ENCODE measurements around the gene FAM24B. TPM values are rescaled to one million over a fixed set of nuclear protein-coding genes. Genes with fewer than 3 reads are reported as not detected.
"Not testable (repeated sequence)": the region's sequence is repeated elsewhere in the genome, so short reads cannot be mapped to it uniquely, and the experiment has no call there.

Gene FAM24B
- polyA plus RNA-seq, 3 donors: 3.2 to 7.2 (median 3.8) TPM

- no peak for DNase-seq (ENCODE audit: low read depth in 3 of 3, low spot score in 2 of 3)
These were observed 17.6 kb downstream of the FAM24B start for GRCh38 chr10:122861711-122862161.

GRCh38 chr10:122859527-122859926 is 19.9 kb downstream of the FAM24B start:
- no peak for DNase-seq (ENCODE audit: low read depth in 3 of 3, low spot score in 2 of 3)

GRCh38 chr10:122858042-122858441 is 21.3 kb downstream of the FAM24B start:
- not testable (repeated sequence) for DNase-seq (ENCODE audit: low read depth in 3 of 3, low spot score in 2 of 3)

GRCh38 chr10:122856902-122857301 is 22.5 kb downstream of the FAM24B start:
- DNase-seq (ENCODE audit: low read depth in 3 of 3, low spot score in 2 of 3): no peak

- DNase-seq (ENCODE audit: low read depth in 3 of 3, low spot score in 2 of 3): no peak
These were observed 23.6 kb downstream of the FAM24B start for GRCh38 chr10:122855745-122856144.

- DNase-seq (ENCODE audit: low read depth in 3 of 3, low spot score in 2 of 3): no peak
These were observed 24.7 kb downstream of the FAM24B start for GRCh38 chr10:122854648-122855047.

GRCh38 chr10:122853665-122854313 is 25.6 kb downstream of the FAM24B start:
- DNase-seq (ENCODE audit: low read depth in 3 of 3, low spot score in 2 of 3): no peak

GRCh38 chr10:122852261-122852660 is 27.1 kb downstream of the FAM24B start:
- DNase-seq (ENCODE audit: low read depth in 3 of 3, low spot score in 2 of 3): no peak

- DNase-seq (ENCODE audit: low read depth in 3 of 3, low spot score in 2 of 3): no peak
These were observed 28.4 kb downstream of the FAM24B start for GRCh38 chr10:122850705-122851640.

GRCh38 chr10:122849900-122850605 is 29.3 kb downstream of the FAM24B start:
- DNase-seq (ENCODE audit: low read depth in 3 of 3, low spot score in 2 of 3): no peak

GRCh38 chr10:122849090-122849489 is 30.3 kb downstream of the FAM24B start:
- no peak for DNase-seq (ENCODE audit: low read depth in 3 of 3, low spot score in 2 of 3)

GRCh38 chr10:122847782-122848604 is 31.4 kb downstream of the FAM24B start:
- no peak for DNase-seq (ENCODE audit: low read depth in 3 of 3, low spot score in 2 of 3)

- peak in 1 of 3 donors; percentile 0 for DNase-seq (ENCODE audit: low read depth in 3 of 3, low spot score in 2 of 3)
These were observed 33.5 kb downstream of the FAM24B start, which contains the start of gene CUZD1 for GRCh38 chr10:122845783-122846332. TSS of gene CUZD1 (minus strand) at chr10:122845857. CDS start at chr10:122845843, 14 bp downstream.

- DNase-seq (ENCODE audit: low read depth in 3 of 3, low spot score in 2 of 3): no peak
These were observed 35.2 kb downstream of the FAM24B start for GRCh38 chr10:122844146-122844545.

GRCh38 chr10:122841569-122841968 is 37.8 kb downstream of the FAM24B start:
- DNase-seq (ENCODE audit: low read depth in 3 of 3, low spot score in 2 of 3): no peak

GRCh38 chr10:122839505-122839904 is 39.9 kb downstream of the FAM24B start:
- no peak for DNase-seq (ENCODE audit: low read depth in 3 of 3, low spot score in 2 of 3)

GRCh38 chr10:122838880-122839279 is 40.5 kb downstream of the FAM24B start:
- DNase-seq (ENCODE audit: low read depth in 3 of 3, low spot score in 2 of 3): no peak

- DNase-seq (ENCODE audit: low read depth in 3 of 3, low spot score in 2 of 3): no peak
These were observed 43.5 kb downstream of the FAM24B start for GRCh38 chr10:122835908-122836307.

- DNase-seq (ENCODE audit: low read depth in 3 of 3, low spot score in 2 of 3): no peak
These were observed 48.4 kb downstream of the FAM24B start for GRCh38 chr10:122830965-122831353.
